Astrocyte (in vitro differentiated cells and primary cell): ENCODE measurements around the gene GHRL. TPM values are rescaled to one million over a fixed set of nuclear protein-coding genes. Genes with fewer than 3 reads are reported as not detected.

Experiments
- DNase-seq: peaks from one replicate; pipeline ENCODE4 v3.0.0-alpha.2; 2010; ENCODE audit warnings: low read depth
- FAIRE-seq: peaks from 2 replicates; lab custom pipeline; 2011; peaks lifted over from hg19 to GRCh38; lab: Jason Lieb, UNC
- H2AFZ ChIP-seq: 2 replicates; pipeline ENCODE4 v1.6.0; 2012; ENCODE audit warnings: low read depth, low read length, inconsistent platforms
- H3K27ac ChIP-seq: 2 replicates; pipeline ENCODE4 v1.5.1; 2011; ENCODE audit warnings: low read depth, low read length, inconsistent platforms
- H3K27me3 ChIP-seq: 2 replicates; pipeline ENCODE4 v1.6.0; 2011; ENCODE audit warnings: low read length, inconsistent platforms; ENCODE audit not compliant: insufficient read depth
- H3K36me3 ChIP-seq: 2 replicates; pipeline ENCODE4 v1.5.1; 2011; ENCODE audit warnings: low read length, inconsistent platforms; ENCODE audit not compliant: insufficient read depth
- H3K4me1 ChIP-seq: 2 replicates; pipeline ENCODE4 v1.5.1; 2011; ENCODE audit warnings: low read length, inconsistent platforms; ENCODE audit not compliant: insufficient read depth
- H3K4me2 ChIP-seq: 2 replicates; pipeline ENCODE4 v1.6.0; 2012; ENCODE audit warnings: low read length, inconsistent platforms
- H3K4me3 ChIP-seq: 2 replicates; pipeline ENCODE4 v1.5.1; 2011; ENCODE audit warnings: low read depth, mild to moderate bottlenecking, low read length, inconsistent platforms; ENCODE audit not compliant: insufficient read depth
- H3K79me2 ChIP-seq: 2 replicates; pipeline ENCODE4 v1.6.0; 2012; ENCODE audit warnings: mild to moderate bottlenecking, low read length, inconsistent platforms; ENCODE audit not compliant: insufficient read depth
- H3K9ac ChIP-seq: 2 replicates; pipeline ENCODE4 v1.6.0; 2012; ENCODE audit warnings: mild to moderate bottlenecking, low read length, inconsistent platforms
- H3K9me3 ChIP-seq: 2 replicates; pipeline ENCODE4 v1.5.1; 2012; ENCODE audit warnings: low read depth, mild to moderate bottlenecking, low read length, inconsistent platforms; ENCODE audit not compliant: insufficient read depth
- H4K20me1 ChIP-seq: 2 replicates; pipeline ENCODE4 v1.6.0; 2012; ENCODE audit warnings: low read length, inconsistent platforms; ENCODE audit not compliant: insufficient read depth
- H3K27ac Mint-ChIP-seq: one replicate; pipeline ENCODE4 v1.8.0; 2021; ENCODE audit warnings: mild to moderate bottlenecking, mixed read lengths; ENCODE audit not compliant: unreplicated experiment
- H3K27me3 Mint-ChIP-seq: one replicate; pipeline ENCODE4 v1.8.0; 2021; ENCODE audit warnings: low read depth, mixed read lengths; ENCODE audit not compliant: unreplicated experiment
- H3K36me3 Mint-ChIP-seq: one replicate; pipeline ENCODE4 v1.8.0; 2021; ENCODE audit warnings: low read depth, mixed read lengths; ENCODE audit not compliant: unreplicated experiment
- H3K4me1 Mint-ChIP-seq: one replicate; pipeline ENCODE4 v1.8.0; 2021; ENCODE audit warnings: low read depth, mixed read lengths; ENCODE audit not compliant: unreplicated experiment
- H3K4me3 Mint-ChIP-seq: one replicate; pipeline ENCODE4 v1.8.0; 2021; ENCODE audit warnings: mild to moderate bottlenecking, moderate library complexity, mixed read lengths; ENCODE audit not compliant: unreplicated experiment
- H3K9me3 Mint-ChIP-seq: one replicate; pipeline ENCODE4 v1.8.0; 2021; ENCODE audit warnings: mild to moderate bottlenecking, mixed read lengths; ENCODE audit not compliant: unreplicated experiment
- CTCF ChIP-seq: IDR thresholded peaks from 2 replicates; pipeline ENCODE4 v1.5.1; 2011; ENCODE audit warnings: low read depth, mild to moderate bottlenecking, inconsistent platforms, low read length, moderate library complexity; ENCODE audit not compliant: insufficient read depth
- EZH2 ChIP-seq: IDR thresholded peaks from 2 replicates; pipeline ENCODE4 v1.6.1; 2012; ENCODE audit warnings: mild to moderate bottlenecking, low read length, inconsistent platforms; ENCODE audit not compliant: insufficient read depth
- total RNA-seq: library from RNA; stranded (reverse); gene quantifications from 2 replicates; pipeline ENCODE4 v1.2.1, GENCODE V29; 2021

GHRL gene
- total RNA-seq, 1 donor from 2014 or later: not detected

- no peak overlapping the region for H3K27ac ChIP-seq
- no peaks in the 10 kb centered on the region for H3K27me3 ChIP-seq
- H3K27ac Mint-ChIP-seq: peak overlapping the region; percentile 10
- peaks cover 14% of the 10 kb centered on the region for H3K4me1 Mint-ChIP-seq
- peaks cover 5% of the 10 kb centered on the region for H3K9me3 Mint-ChIP-seq
- H3K9ac ChIP-seq: peak overlapping the region; percentile 86
- TF ChIP-seq CTCF (no peak), EZH2 (no peak)
- peaks cover 32% of the 10 kb centered on the region for H3K36me3 Mint-ChIP-seq
- no peak for FAIRE-seq
- peak overlapping the region; percentile 92 for H3K4me2 ChIP-seq
- H3K36me3 ChIP-seq: peaks cover 9% of the 10 kb centered on the region
- peak overlapping the region; percentile 94 for H3K4me3 Mint-ChIP-seq
- DNase-seq: peak; percentile 77
- H3K4me1 ChIP-seq: peaks cover 24% of the 10 kb centered on the region
- H3K9me3 ChIP-seq: peaks cover 4% of the 10 kb centered on the region
- H4K20me1 ChIP-seq: peaks cover 45% of the 10 kb centered on the region
- H3K79me2 ChIP-seq: peaks cover 63% of the 10 kb centered on the region
- no peaks in the 10 kb centered on the region for H3K27me3 Mint-ChIP-seq
- H2AFZ ChIP-seq: no peak overlapping the region
- peak overlapping the region; percentile 81 for H3K4me3 ChIP-seq
Observed at GRCh38 chr3:10249833-10250232, 42.9 kb downstream of the GHRL start.

DNA sequence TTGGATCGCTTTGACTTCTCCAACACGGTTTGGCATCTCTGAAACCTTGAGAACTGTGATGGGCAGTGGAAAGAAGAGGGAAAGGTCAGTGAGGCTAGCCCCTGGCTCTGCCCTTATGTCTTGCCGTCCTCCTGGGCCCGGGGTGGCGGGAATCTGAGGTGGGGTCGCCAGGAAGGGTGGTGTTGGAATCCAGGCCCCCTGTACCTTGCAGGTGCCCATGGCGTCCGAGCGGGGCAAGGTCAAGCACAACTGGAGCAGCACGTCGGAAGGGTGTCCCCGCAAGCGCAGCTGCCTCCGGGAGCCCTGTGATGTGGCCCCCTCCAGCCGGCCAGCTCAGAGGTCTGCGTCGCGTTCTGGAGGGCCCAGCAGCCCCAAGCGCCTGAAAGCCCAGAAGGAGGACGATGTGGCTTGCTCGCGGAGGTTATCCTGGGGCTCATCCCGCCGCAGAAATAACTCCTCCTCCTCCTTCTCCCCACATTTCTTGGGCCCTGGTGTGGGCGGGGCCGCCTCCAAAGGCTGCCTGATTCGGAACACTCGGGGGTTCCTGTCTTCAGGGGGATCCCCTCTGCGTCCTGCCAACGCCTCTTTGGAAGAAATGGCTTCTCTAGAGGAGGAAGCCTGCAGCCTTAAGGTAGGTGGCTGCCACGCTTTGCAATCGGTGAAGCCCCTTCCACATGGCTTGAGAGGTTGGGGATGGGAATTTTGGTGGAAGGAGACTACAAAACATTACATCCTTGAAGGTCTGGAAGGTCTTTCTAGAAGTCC lies 43.6 kb downstream of the GHRL start:
- peaks cover 10% of the 10 kb centered on the region for H3K9me3 Mint-ChIP-seq
- H3K27ac Mint-ChIP-seq: no peak overlapping the region
- Histone ChIP-seq H3K36me3 (peaks cover 9% of the 10 kb centered on the region), H3K27me3 (no peaks in the 10 kb centered on the region), H3K4me3 (peak overlapping the region; percentile 81), H3K79me2 (peaks cover 57% of the 10 kb centered on the region), H4K20me1 (peaks cover 42% of the 10 kb centered on the region), H3K9ac (peak overlapping the region; percentile 86), H3K27ac (peak overlapping the region; percentile 55), H3K4me2 (peak overlapping the region; percentile 92), H3K9me3 (peaks cover 4% of the 10 kb centered on the region), H3K4me1 (peaks cover 24% of the 10 kb centered on the region), H2AFZ (peak overlapping the region; percentile 75)
- peak overlapping the region; percentile 94 for H3K4me3 Mint-ChIP-seq
- TF ChIP-seq EZH2 (no peak), CTCF (no peak)
- peaks cover 27% of the 10 kb centered on the region for H3K36me3 Mint-ChIP-seq
- H3K27me3 Mint-ChIP-seq: no peaks in the 10 kb centered on the region
- H3K4me1 Mint-ChIP-seq: peaks cover 14% of the 10 kb centered on the region
- FAIRE-seq (no peak), DNase-seq (peak; percentile 6)
